SK-N-SH (cell line): ENCODE measurements around the gene TCOF1. TPM values are rescaled to one million over a fixed set of nuclear protein-coding genes. Genes with fewer than 3 reads are reported as not detected.

Experiments
- CTCF ChIA-PET: fragments of 300-600, 350-600 bp; formaldehyde crosslinking; extraction: SDS; loops from one replicate; lab custom pipeline; 2021; lab: Yijun Ruan, JAX
- POLR2A ChIA-PET: fragments of 350-600 bp; sonication (Branson Sonifier 250); formaldehyde crosslinking; extraction: SDS; loops from one replicate; lab custom pipeline; 2020; ENCODE audit warnings: antibody characterized with exemption, inconsistent platforms; lab: Yijun Ruan, JAX
- DNase-seq: peaks from one replicate; pipeline ENCODE4 v3.0.0; 2012
- H2AFZ ChIP-seq: fragments of 200-600 bp; sonication (generic); 2 replicates; pipeline ENCODE4 v1.8.1; 2016; ENCODE audit warnings: antibody characterized with exemption, mild to moderate bottlenecking, low read depth
- H3F3A ChIP-seq: fragments of 200-600 bp; sonication (generic); replicated peaks from 2 replicates; pipeline ENCODE3; 2016; ENCODE audit warnings: antibody characterized with exemption, mild to moderate bottlenecking; ENCODE audit not compliant: insufficient read depth
- H3K27ac ChIP-seq, 2 experiments: fragments of 200-500 bp in 1 of 2; fragments of 200-600 bp in 1 of 2; sonication (Bioruptor generic) in 1 of 2; sonication (generic), shearing (Covaris generic) in 1 of 2; 2 replicates each; pipeline versions ENCODE4 v1.5.1 to v1.6.1; 2014 to 2016; ENCODE audit warnings: low read depth in 2 of 2, inconsistent platforms in 1 of 2, low read length in 1 of 2, mild to moderate bottlenecking in 1 of 2, mixed read lengths in 1 of 2
- H3K27me3 ChIP-seq: fragments of 200-600 bp; sonication (generic), shearing (Covaris generic); 2 replicates; pipeline ENCODE4 v1.6.1; 2016; ENCODE audit warnings: mixed run types; ENCODE audit not compliant: insufficient read depth
- H3K36me3 ChIP-seq, 2 experiments: fragments of 200-500 bp in 1 of 2; fragments of 200-600 bp in 1 of 2; sonication (Bioruptor generic) in 1 of 2; sonication (generic) in 1 of 2; replicated peaks in 1 of 2; 2 replicates each; pipeline versions ENCODE3 to v1.5.1; 2014 to 2016; ENCODE audit warnings: low read length in 1 of 2, mild to moderate bottlenecking in 1 of 2; ENCODE audit not compliant: insufficient read depth in 2 of 2, control insufficient read depth in 1 of 2
- H3K4me1 ChIP-seq, 2 experiments: fragments of 200-500 bp in 1 of 2; fragments of 200-600 bp in 1 of 2; sonication (Bioruptor generic) in 1 of 2; sonication (generic), shearing (Covaris generic) in 1 of 2; 2 replicates each; pipeline versions ENCODE4 v1.5.1 to v1.6.1; 2014 to 2016; ENCODE audit warnings: low read depth in 1 of 2, low read length in 1 of 2, mixed run types in 1 of 2; ENCODE audit not compliant: insufficient read depth in 2 of 2, control insufficient read depth in 1 of 2
- H3K4me2 ChIP-seq: fragments of 200-600 bp; sonication (generic), shearing (Covaris generic); 2 replicates; pipeline ENCODE4 v1.6.1; 2017; ENCODE audit warnings: mixed run types
- H3K4me3 ChIP-seq, 2 experiments: fragments of 200-500 bp in 1 of 2; fragments of 200-600 bp in 1 of 2; sonication (Bioruptor generic) in 1 of 2; sonication (generic), shearing (Covaris generic) in 1 of 2; 2 replicates each; pipeline versions ENCODE4 v1.5.1 to v1.8.1; 2014 to 2016; ENCODE audit warnings: low read depth in 2 of 2, inconsistent platforms in 1 of 2, low read length in 1 of 2, mild to moderate bottlenecking in 1 of 2, mixed read lengths in 1 of 2, moderate library complexity in 1 of 2
- H3K79me2 ChIP-seq: fragments of 200-600 bp; sonication (generic); 2 replicates; pipeline ENCODE4 v1.8.1; 2017; ENCODE audit warnings: mild to moderate bottlenecking; ENCODE audit not compliant: insufficient read depth
- H3K9ac ChIP-seq: fragments of 200-600 bp; sonication (generic); 2 replicates; pipeline ENCODE4 v1.6.1; 2017; ENCODE audit warnings: mixed run types
- H3K9me2 ChIP-seq: fragments of 200-600 bp; sonication (generic); 2 replicates; pipeline ENCODE4 v1.6.1; 2017; ENCODE audit warnings: mixed run types
- H3K9me3 ChIP-seq: fragments of 200-600 bp; sonication (generic); 2 replicates; pipeline ENCODE4 v1.6.1; 2017; ENCODE audit warnings: mixed run types, mild to moderate bottlenecking, moderate library complexity
- H4K20me1 ChIP-seq: fragments of 200-600 bp; sonication (generic); 2 replicates; pipeline ENCODE4 v1.6.1; 2017; ENCODE audit warnings: mild to moderate bottlenecking, mixed run types; ENCODE audit not compliant: insufficient read depth
- FOSL2 ChIP-seq: IDR thresholded peaks from 2 replicates; pipeline ENCODE4 v1.4.0; 2012; ENCODE audit warnings: low read depth, mild to moderate bottlenecking, moderate library complexity, borderline replicate concordance
- FOXJ3 ChIP-seq: sonication (generic); formaldehyde crosslinking; IDR thresholded peaks from 2 replicates; pipeline ENCODE4 v1.5.1; 2020; ENCODE audit warnings: mild to moderate bottlenecking, missing genetic modification reagents
- JUND ChIP-seq: IDR thresholded peaks from 2 replicates; pipeline ENCODE4 v1.4.0; 2012
- MXI1 ChIP-seq: IDR thresholded peaks from 2 replicates; pipeline ENCODE4 v1.6.1; 2012; ENCODE audit warnings: mild to moderate bottlenecking, low read depth, low read length, improper control_type of control experiment
- NRF1 ChIP-seq: IDR thresholded peaks from 2 replicates; pipeline ENCODE4 v1.6.1; 2012; ENCODE audit warnings: low read depth, mild to moderate bottlenecking, low read length
- RCOR1 ChIP-seq: fragments of 150-350 bp; IDR thresholded peaks from 2 replicates; pipeline ENCODE4 v1.6.1; 2017; ENCODE audit warnings: antibody characterized with exemption, low read length
- RXRA ChIP-seq: IDR thresholded peaks from 2 replicates; pipeline ENCODE4 v1.4.0; 2012; ENCODE audit warnings: low read depth, mild to moderate bottlenecking, borderline replicate concordance
- TEAD4 ChIP-seq: IDR thresholded peaks from 2 replicates; pipeline ENCODE4 v1.4.0; 2012; ENCODE audit warnings: mild to moderate bottlenecking, borderline replicate concordance; ENCODE audit not compliant: insufficient read depth
- WGBS: methylation state at CpG from one replicate; pipeline ENCODE4 v1.1.6; 2017; ENCODE audit warnings: low lambda C conversion rate; 5-methylcytosine and 5-hydroxymethylcytosine counted together
- polyA plus RNA-seq, 3 experiments: library from polyadenylated mRNA; depleted of rRNA; stranded (reverse); fragments of >200 nt; gene quantifications; 2 replicates each; pipeline ENCODE4 v1.2.3, GENCODE V29; 2012
- TF ChIP-seq, protein P1 (sequence below): fragments of 200-600 bp; sonication (generic); IDR thresholded peaks from 2 replicates; pipeline ENCODE4 v1.6.1; 2017; ENCODE audit warnings: antibody characterized with exemption, mild to moderate bottlenecking, moderate library complexity
- TF ChIP-seq, protein P2 (sequence below): IDR thresholded peaks from 2 replicates; pipeline ENCODE4 v1.4.0; 2012; ENCODE audit warnings: low read depth
- TF ChIP-seq, protein P3 (sequence below): IDR thresholded peaks from 2 replicates; pipeline ENCODE4; 2012

The TCOF1 gene
- polyA plus RNA-seq, 1 of the 3 experiments (the other 2 are of a cell fraction), result 33.0 TPM

DNA sequence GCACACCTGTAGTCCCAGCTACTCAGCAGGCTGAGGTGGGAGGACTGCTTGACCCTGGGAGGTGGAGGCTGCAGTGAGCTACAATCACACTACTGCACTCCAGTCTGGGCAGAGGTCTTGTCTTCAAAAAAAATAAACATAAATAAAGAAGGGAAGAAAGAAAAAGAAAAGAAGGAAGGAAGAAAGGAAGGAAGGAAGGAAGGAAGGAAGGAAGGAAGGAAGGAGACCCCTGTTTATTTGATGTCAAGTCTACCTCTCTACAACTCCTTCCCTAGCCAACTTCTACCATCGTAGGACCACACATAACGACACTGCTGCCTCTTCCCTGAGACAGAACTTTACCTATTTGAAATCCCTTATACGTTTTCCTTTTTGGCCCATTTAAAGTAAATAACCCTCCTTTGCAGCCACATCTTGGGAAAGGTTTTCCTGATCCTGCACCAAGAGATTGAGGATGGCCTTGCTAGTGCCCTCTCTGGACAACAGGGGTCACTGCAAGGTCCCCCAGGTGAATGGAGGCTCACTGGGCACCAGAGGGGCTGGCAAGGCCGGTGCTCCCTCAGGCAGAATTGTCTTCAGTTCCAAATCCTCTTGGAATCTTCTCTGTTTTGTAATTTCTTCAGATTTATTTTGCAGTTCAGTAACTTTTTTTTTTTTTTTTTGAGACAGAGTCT is 81.5 kb downstream of the TCOF1 start:
- H4K20me1 ChIP-seq, result peaks cover 18% of the 10 kb centered on the region
- peaks cover 8 to 9% of the 10 kb centered on the region in 2 experiments for H3K36me3 ChIP-seq
- POLR2A ChIA-PET, result no interaction called here
- H3K27me3 ChIP-seq, result no peaks in the 10 kb centered on the region
- H3K9me2 ChIP-seq, result no peaks in the 10 kb centered on the region
- DNase-seq, result peak; percentile 75
- no peak overlapping the region for H3K9ac ChIP-seq
- H3K27ac ChIP-seq, result no peak overlapping the region
- no peaks in the 10 kb centered on the region; a peak in 1 of 4 replicates for H3K4me1 ChIP-seq
- 68% methylated on average over 4 of the region's 4 CpGs for WGBS
- H3K4me3 ChIP-seq, result no peak overlapping the region
- CTCF ChIA-PET, result interaction anchor here (0.6 to 2.8 kb wide), 6 partner anchors 39 to 808 kb away, joined by 3 to 8 read pairs (median 4); no protein-coding TSS in a partner anchor
- TF ChIP-seq, protein P1, sequence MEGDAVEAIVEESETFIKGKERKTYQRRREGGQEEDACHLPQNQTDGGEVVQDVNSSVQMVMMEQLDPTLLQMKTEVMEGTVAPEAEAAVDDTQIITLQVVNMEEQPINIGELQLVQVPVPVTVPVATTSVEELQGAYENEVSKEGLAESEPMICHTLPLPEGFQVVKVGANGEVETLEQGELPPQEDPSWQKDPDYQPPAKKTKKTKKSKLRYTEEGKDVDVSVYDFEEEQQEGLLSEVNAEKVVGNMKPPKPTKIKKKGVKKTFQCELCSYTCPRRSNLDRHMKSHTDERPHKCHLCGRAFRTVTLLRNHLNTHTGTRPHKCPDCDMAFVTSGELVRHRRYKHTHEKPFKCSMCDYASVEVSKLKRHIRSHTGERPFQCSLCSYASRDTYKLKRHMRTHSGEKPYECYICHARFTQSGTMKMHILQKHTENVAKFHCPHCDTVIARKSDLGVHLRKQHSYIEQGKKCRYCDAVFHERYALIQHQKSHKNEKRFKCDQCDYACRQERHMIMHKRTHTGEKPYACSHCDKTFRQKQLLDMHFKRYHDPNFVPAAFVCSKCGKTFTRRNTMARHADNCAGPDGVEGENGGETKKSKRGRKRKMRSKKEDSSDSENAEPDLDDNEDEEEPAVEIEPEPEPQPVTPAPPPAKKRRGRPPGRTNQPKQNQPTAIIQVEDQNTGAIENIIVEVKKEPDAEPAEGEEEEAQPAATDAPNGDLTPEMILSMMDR, result peak; percentile 64
- TF ChIP-seq FOXJ3 (CRISPR knock-in tag), result no peak
- no peak for TF ChIP-seq FOSL2
- no peaks in the 10 kb centered on the region for H3K9me3 ChIP-seq
- no peak overlapping the region for H3K4me2 ChIP-seq
- H2AFZ ChIP-seq, result no peak overlapping the region
- H3F3A ChIP-seq, result peaks cover 31% of the 10 kb centered on the region
- H3K79me2 ChIP-seq, result no peaks in the 10 kb centered on the region

DNA sequence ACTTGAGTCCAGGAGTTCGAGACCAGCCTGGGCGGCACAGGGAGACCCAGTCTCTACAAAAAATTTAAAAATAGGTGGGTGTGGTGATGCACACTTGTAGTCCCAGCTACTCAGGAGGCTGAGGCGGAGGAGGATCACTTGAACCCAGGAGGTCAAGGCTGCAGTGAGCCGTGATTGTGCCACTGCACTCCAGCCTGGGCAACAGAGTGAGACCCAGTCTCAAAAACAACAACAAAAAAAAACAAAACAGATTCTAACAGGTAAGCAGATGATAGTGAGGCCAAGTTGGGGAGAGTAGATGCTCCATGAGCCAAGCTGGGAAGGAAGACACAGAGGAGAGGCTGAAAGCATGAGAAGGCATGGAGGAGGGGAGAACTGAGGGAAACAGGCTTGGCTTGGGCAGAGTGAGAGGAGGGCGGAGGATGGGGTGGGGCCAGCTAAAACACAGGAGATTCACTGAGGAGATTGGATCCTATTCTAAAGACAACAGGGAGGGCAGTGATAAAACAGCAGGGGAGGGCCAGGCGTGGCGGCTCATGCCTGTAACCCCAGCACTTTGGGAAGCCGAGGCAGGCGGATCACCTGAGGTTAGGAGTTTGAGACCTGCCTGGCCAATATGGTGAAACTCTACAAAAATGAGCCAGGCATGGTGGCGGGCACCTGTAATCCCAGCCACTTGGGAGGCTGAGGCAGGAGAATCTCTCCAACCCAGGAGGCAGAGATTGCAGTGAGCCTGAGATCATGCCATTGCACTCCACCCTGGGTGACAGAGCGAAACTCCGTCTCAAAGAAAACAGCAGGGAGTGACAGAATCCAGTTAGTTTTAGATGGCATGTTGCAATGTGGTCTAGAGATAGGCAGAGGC is 83.7 kb downstream of the TCOF1 start:
- Histone ChIP-seq H3K36me3 (peaks cover 29 to 30% of the 10 kb centered on the region in 2 experiments), H3K4me3 (no peak overlapping the region), H3K27me3 (no peaks in the 10 kb centered on the region), H3K9me3 (no peaks in the 10 kb centered on the region), H3K4me2 (no peak overlapping the region), H3K9ac (no peak overlapping the region), H3K9me2 (no peaks in the 10 kb centered on the region), H4K20me1 (peaks cover 40% of the 10 kb centered on the region), H2AFZ (no peak overlapping the region), H3K79me2 (peaks cover 11% of the 10 kb centered on the region; the same call in 1 of the 2 replicates), H3K27ac (no peak overlapping the region), H3K4me1 (peaks cover 0 to under 1% of the 10 kb centered on the region in 2 experiments; a peak in 1 of 4 replicates), H3F3A (peaks cover 53% of the 10 kb centered on the region)
- no peak for DNase-seq
- TF ChIP-seq FOXJ3 (CRISPR knock-in tag), result no peak
- TF ChIP-seq, protein P2, sequence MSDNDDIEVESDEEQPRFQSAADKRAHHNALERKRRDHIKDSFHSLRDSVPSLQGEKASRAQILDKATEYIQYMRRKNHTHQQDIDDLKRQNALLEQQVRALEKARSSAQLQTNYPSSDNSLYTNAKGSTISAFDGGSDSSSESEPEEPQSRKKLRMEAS, result no peak
- TF ChIP-seq, protein P3, sequence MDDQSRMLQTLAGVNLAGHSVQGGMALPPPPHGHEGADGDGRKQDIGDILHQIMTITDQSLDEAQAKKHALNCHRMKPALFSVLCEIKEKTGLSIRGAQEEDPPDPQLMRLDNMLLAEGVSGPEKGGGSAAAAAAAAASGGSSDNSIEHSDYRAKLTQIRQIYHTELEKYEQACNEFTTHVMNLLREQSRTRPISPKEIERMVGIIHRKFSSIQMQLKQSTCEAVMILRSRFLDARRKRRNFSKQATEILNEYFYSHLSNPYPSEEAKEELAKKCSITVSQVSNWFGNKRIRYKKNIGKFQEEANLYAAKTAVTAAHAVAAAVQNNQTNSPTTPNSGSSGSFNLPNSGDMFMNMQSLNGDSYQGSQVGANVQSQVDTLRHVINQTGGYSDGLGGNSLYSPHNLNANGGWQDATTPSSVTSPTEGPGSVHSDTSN, result no peak
- TF ChIP-seq RCOR1, result no peak
- TF ChIP-seq MXI1, result no peak
- TF ChIP-seq, protein P1, result no peak
- no peak for TF ChIP-seq TEAD4
- no peak for TF ChIP-seq JUND
- no peak for TF ChIP-seq RXRA
- no peak for TF ChIP-seq NRF1
- WGBS, result 91% methylated on average over 12 of the region's 12 CpGs
- POLR2A ChIA-PET, result no interaction called here
- CTCF ChIA-PET, result interaction anchor here (1.2 to 2.8 kb wide), 5 partner anchors 10 to 406 kb away, joined by 3 to 8 read pairs (median 5); no protein-coding TSS in a partner anchor
